AG09309 (cell line): Measurements from ENCODE around the gene VTN.

Experiments used
- DNase-seq: peaks from one replicate; pipeline ENCODE4 v3.0.0-alpha.2; 2010; ENCODE audit warnings: low read depth
- H3K4me3 ChIP-seq: 2 replicates; pipeline ENCODE4 v1.5.1; 2011; ENCODE audit warnings: mild to moderate bottlenecking, low read depth, low read length, moderate library complexity; ENCODE audit not compliant: control insufficient read depth
- CTCF ChIP-seq: IDR thresholded peaks from 2 replicates; pipeline ENCODE4 v1.5.1; 2011; ENCODE audit warnings: mild to moderate bottlenecking, low read depth, low read length, inconsistent platforms; ENCODE audit not compliant: insufficient read depth, control insufficient read depth; ENCODE audit errors: missing control alignments

VTN gene

GRCh38 chr17:28370035-28370743 lies at the start of gene VTN:
Gene VTN (minus strand): TSS chr17:28370307. CDS start chr17:28370203, 104 bp downstream.
- peak; percentile 31 for DNase-seq
- TF ChIP-seq CTCF = no peak
- H3K4me3 ChIP-seq = peak within 1 kb of the TSS; percentile 85

- H3K4me3 ChIP-seq = no peak overlapping the region
- DNase-seq = peak; percentile 23
- peak; percentile 88 for TF ChIP-seq CTCF
These were observed 46.7 kb upstream of the VTN start for GRCh38 chr17:28416703-28417311.

GRCh38 chr17:28415886-28416285 lies 45.8 kb upstream of the VTN start:
- H3K4me3 ChIP-seq = no peak overlapping the region
- TF ChIP-seq CTCF = no peak
- DNase-seq = no peak

- TF ChIP-seq CTCF = no peak
- no peak for DNase-seq
- no peak overlapping the region for H3K4me3 ChIP-seq
These were observed 43.7 kb upstream of the VTN start for GRCh38 chr17:28413804-28414203.

GRCh38 chr17:28412099-28412498 lies 42.0 kb upstream of the VTN start:
- DNase-seq = no peak
- no peak overlapping the region for H3K4me3 ChIP-seq
- no peak for TF ChIP-seq CTCF

GRCh38 chr17:28407974-28408306 lies 37.8 kb upstream of the VTN start:
- no peak for TF ChIP-seq CTCF
- H3K4me3 ChIP-seq = no peak overlapping the region

More at GRCh38 chr17:28407974-28408306, 37.8 kb upstream of the VTN start:
- DNase-seq = no peak
